OCI-LY7 (cell line): ENCODE data around the gene XAGE2.

Source experiments
- EZH2phosphoT487 ChIP-seq: fragments of 200-600 bp; sonication (generic); IDR thresholded peaks from 2 replicates; pipeline ENCODE4 v1.6.1; 2018; ENCODE audit warnings: low read depth, borderline replicate concordance, mild to moderate bottlenecking, mixed run types, antibody characterized with exemption, low read length, moderate library complexity, mixed read lengths
- TF ChIP-seq, protein P1 (sequence below): fragments of 200-600 bp; sonication (generic); conservative IDR thresholded peaks from 2 replicates; pipeline ENCODE4 v1.5.1; 2014; ENCODE audit warnings: mild to moderate bottlenecking, antibody characterized with exemption, low read length, moderate library complexity, mixed read lengths

GRCh38 chrX:52422884-52423283, 54.1 kb downstream of the XAGE2 start:
- TF ChIP-seq, protein P1, sequence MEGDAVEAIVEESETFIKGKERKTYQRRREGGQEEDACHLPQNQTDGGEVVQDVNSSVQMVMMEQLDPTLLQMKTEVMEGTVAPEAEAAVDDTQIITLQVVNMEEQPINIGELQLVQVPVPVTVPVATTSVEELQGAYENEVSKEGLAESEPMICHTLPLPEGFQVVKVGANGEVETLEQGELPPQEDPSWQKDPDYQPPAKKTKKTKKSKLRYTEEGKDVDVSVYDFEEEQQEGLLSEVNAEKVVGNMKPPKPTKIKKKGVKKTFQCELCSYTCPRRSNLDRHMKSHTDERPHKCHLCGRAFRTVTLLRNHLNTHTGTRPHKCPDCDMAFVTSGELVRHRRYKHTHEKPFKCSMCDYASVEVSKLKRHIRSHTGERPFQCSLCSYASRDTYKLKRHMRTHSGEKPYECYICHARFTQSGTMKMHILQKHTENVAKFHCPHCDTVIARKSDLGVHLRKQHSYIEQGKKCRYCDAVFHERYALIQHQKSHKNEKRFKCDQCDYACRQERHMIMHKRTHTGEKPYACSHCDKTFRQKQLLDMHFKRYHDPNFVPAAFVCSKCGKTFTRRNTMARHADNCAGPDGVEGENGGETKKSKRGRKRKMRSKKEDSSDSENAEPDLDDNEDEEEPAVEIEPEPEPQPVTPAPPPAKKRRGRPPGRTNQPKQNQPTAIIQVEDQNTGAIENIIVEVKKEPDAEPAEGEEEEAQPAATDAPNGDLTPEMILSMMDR, result no peak
- no peak for TF ChIP-seq EZH2phosphoT487
